Neural progenitor cell (in vitro differentiated cells): ENCODE measurements around the gene PILRA.

Experiments used
- CTCF ChIP-seq: fragments of 200-600 bp; sonication (generic); IDR thresholded peaks from 2 replicates; pipeline ENCODE4 v1.5.1; 2017; ENCODE audit warnings: antibody characterized with exemption, mild to moderate bottlenecking
- EZH2 ChIP-seq: fragments of 200-600 bp; sonication (generic); IDR thresholded peaks from 2 replicates; pipeline ENCODE4 v1.6.1; 2017; ENCODE audit warnings: antibody characterized with exemption, mild to moderate bottlenecking, moderate library complexity
- EZH2phosphoT487 ChIP-seq: fragments of 200-600 bp; sonication (generic); IDR thresholded peaks from 2 replicates; pipeline ENCODE4 v1.6.1; 2017; ENCODE audit warnings: antibody characterized with exemption

DNA sequence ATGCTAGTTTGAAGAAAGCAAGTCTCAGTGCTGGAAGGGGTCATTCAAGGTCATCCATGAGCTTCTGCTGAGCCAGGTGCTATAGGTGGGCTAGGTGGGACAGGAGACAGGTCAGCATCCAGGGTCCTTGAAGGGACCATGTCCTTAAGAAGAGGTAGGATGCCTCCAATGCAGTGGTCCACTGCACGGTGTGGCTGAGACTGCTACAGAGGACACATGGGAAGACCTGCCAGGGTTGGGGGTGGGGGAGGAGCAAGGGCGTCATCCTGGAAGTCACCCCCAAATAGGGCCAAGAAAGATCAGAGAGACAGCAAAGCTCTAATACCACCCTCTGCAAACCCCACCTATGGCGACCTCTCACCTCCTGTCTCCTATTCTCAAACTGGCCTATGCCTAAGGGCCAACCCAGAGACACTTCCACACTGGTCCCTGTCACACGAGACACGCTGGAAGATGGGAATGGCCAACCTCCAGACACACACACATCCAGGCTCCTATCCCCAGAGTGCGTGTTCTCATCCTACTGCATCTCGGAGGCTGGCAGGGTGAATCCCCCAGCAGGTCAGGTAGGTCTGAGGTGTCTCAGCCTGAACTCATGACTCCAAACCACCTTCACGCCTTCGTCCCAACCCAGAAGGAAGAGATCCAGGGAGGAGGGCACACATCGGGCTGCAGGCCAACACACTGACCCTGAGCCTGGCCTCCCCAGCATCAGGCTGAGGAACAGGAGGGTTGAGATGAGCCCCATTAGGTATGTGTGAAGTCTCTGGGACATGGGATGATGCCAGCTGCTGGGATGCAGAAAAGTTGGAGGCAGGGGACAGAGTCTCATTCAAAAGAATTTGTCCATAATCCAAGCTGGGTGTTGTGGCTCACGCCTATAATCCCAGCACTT is 68.6 kb downstream of the PILRA start:
- TF ChIP-seq EZH2phosphoT487 (no peak), CTCF (no peak), EZH2 (no peak)
